Progenitor cell of endocrine pancreas (in vitro differentiated cells): Measurements from ENCODE around the gene BHLHE41. TPM values are rescaled to one million over a fixed set of nuclear protein-coding genes. Genes with fewer than 3 reads are reported as not detected.

ENCODE experiments used
- DNase-seq: peaks from one replicate; pipeline ENCODE4 v3.0.0; 2021; ENCODE audit warnings: low spot score; ENCODE audit not compliant: unreplicated experiment
- H3K27ac Mint-ChIP-seq: 2 replicates; pipeline ENCODE4 v1.8.0; 2021; ENCODE audit warnings: mild to moderate bottlenecking, moderate library complexity, mixed read lengths
- H3K27me3 Mint-ChIP-seq: 2 replicates; pipeline ENCODE4 v1.8.0; 2021; ENCODE audit warnings: mixed read lengths
- H3K36me3 Mint-ChIP-seq: 2 replicates; pipeline ENCODE4 v1.8.0; 2022; ENCODE audit warnings: mixed read lengths; ENCODE audit not compliant: insufficient read depth
- H3K4me1 Mint-ChIP-seq: 2 replicates; pipeline ENCODE4 v1.8.0; 2021; ENCODE audit warnings: low read depth, mixed read lengths
- H3K4me3 Mint-ChIP-seq: 2 replicates; pipeline ENCODE4 v1.8.0; 2021; ENCODE audit warnings: low read depth, mild to moderate bottlenecking, moderate library complexity, mixed read lengths
- H3K9me3 Mint-ChIP-seq: 2 replicates; pipeline ENCODE4 v1.8.0; 2021; ENCODE audit warnings: low read depth, mixed read lengths
- CTCF ChIP-seq: fragments of 200-600 bp; sonication (generic); IDR thresholded peaks from one replicate; pipeline ENCODE4 v1.5.0; 2021; ENCODE audit warnings: antibody characterized with exemption, mild to moderate bottlenecking; ENCODE audit not compliant: unreplicated experiment
- total RNA-seq: library from RNA; stranded (reverse); gene quantifications from 2 replicates; pipeline ENCODE4 v1.2.1, GENCODE V29; 2021

Gene BHLHE41
- total RNA-seq, 1 donor from 2014 or later = 0.46 TPM

DNA sequence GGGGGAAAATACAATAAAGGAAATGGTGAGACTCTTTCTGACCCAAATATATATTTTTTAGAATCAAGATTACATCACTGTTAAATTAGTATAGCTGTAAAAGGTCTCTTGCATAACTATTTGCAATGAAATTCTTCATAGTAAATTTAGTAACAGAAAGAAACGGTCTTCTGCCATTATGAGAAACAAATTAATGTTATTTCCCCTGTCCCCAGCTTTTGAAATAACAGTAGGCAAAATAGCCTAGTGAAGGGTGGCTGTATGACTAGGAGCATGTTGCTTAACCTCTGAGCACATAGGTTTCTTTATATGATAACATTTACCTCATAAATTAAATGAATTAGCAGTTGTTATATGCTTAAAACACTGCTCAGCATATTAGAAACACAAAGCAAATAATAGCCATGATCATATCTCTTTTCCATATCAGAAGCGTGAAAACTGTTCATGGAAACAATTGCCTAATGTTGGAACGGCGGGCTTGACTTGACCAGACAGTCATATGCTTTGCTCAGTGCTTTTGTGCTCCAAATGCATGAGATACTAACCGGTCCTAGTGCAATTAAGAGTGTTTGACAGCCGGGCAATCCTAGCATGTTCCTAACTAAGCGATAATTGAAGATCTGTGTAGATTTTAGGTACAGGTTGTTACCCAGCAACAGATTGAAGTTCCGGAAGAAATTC lies 24.0 kb downstream of the BHLHE41 start:
- DNase-seq = no peak
- Mint-ChIP-seq H3K4me3 (no peak overlapping the region), H3K27me3 (no peaks in the 10 kb centered on the region), H3K9me3 (no peaks in the 10 kb centered on the region), H3K36me3 (no peaks in the 10 kb centered on the region), H3K4me1 (peaks cover 7% of the 10 kb centered on the region), H3K27ac (no peak overlapping the region)
- no peak for TF ChIP-seq CTCF

- Mint-ChIP-seq H3K27ac (no peak overlapping the region), H3K9me3 (no peaks in the 10 kb centered on the region)
- DNase-seq = peak; percentile 71
These were observed 27.6 kb downstream of the BHLHE41 start for GRCh38 chr12:26097046-26097878.

GRCh38 chr12:26096036-26096435 lies 28.8 kb downstream of the BHLHE41 start:
- TF ChIP-seq CTCF = no peak
- peaks cover 7% of the 10 kb centered on the region for H3K4me1 Mint-ChIP-seq
- no peaks in the 10 kb centered on the region for H3K9me3 Mint-ChIP-seq
- H3K27me3 Mint-ChIP-seq = no peaks in the 10 kb centered on the region
- no peak overlapping the region for H3K4me3 Mint-ChIP-seq
- DNase-seq = no peak
- no peak overlapping the region for H3K27ac Mint-ChIP-seq
- H3K36me3 Mint-ChIP-seq = no peaks in the 10 kb centered on the region

More at GRCh38 chr12:26097046-26097878, 27.6 kb downstream of the BHLHE41 start:
- TF ChIP-seq CTCF = peak; percentile 99
- no peaks in the 10 kb centered on the region for H3K36me3 Mint-ChIP-seq
- peaks cover 7% of the 10 kb centered on the region for H3K4me1 Mint-ChIP-seq
- no peak overlapping the region for H3K4me3 Mint-ChIP-seq
- no peaks in the 10 kb centered on the region for H3K27me3 Mint-ChIP-seq

GRCh38 chr12:26095186-26095585 lies 29.7 kb downstream of the BHLHE41 start:
- Mint-ChIP-seq H3K9me3 (no peaks in the 10 kb centered on the region), H3K27me3 (no peaks in the 10 kb centered on the region), H3K4me3 (no peak overlapping the region), H3K27ac (no peak overlapping the region), H3K4me1 (peaks cover 7% of the 10 kb centered on the region), H3K36me3 (no peaks in the 10 kb centered on the region)
- no peak for DNase-seq
- no peak for TF ChIP-seq CTCF

GRCh38 chr12:26092346-26093105 lies 32.3 kb downstream of the BHLHE41 start:
- Mint-ChIP-seq H3K4me3 (no peak overlapping the region), H3K36me3 (no peaks in the 10 kb centered on the region), H3K9me3 (no peaks in the 10 kb centered on the region), H3K4me1 (peaks cover 20% of the 10 kb centered on the region), H3K27ac (no peak overlapping the region), H3K27me3 (no peaks in the 10 kb centered on the region)
- DNase-seq = no peak
- TF ChIP-seq CTCF = no peak
